ENCODE data around the gene RTN4RL1. TPM values are rescaled to one million over a fixed set of nuclear protein-coding genes. Genes with fewer than 3 reads are reported as not detected.

RTN4RL1 gene
- total RNA-seq, 1 donor: 1.1 TPM

DNA sequence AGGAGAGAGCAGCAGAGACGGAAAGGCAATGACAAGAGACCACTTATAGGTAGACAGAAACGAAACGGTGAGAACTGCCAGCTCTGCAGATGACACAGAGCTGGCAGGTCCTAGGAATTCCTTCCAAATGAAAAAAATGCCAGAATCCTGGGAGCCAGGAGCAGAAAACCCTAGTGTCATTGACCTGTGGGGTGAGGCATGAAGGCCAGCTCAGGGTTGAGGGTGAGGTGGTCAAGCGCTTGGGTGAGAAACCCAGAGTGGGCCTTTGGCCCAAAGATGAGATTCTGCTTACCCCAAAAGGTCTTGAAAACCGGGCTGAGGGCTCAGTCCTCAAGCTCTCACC is 39.0 kb upstream of the RTN4RL1 start:
- H3K4me1 ChIP-seq (ENCODE audit: insufficient read depth, low read length): peaks cover 72% of the 10 kb centered on the region
- peak overlapping the region; percentile 97 for H3K27ac ChIP-seq (ENCODE audit: low read depth, low read length)
- peak; percentile 71 for DNase-seq (ENCODE audit: insufficient read length, low spot score, missing footprints)

GRCh38 chr17:2063261-2064146 is 38.4 kb upstream of the RTN4RL1 start:
- TF ChIP-seq, protein P1, sequence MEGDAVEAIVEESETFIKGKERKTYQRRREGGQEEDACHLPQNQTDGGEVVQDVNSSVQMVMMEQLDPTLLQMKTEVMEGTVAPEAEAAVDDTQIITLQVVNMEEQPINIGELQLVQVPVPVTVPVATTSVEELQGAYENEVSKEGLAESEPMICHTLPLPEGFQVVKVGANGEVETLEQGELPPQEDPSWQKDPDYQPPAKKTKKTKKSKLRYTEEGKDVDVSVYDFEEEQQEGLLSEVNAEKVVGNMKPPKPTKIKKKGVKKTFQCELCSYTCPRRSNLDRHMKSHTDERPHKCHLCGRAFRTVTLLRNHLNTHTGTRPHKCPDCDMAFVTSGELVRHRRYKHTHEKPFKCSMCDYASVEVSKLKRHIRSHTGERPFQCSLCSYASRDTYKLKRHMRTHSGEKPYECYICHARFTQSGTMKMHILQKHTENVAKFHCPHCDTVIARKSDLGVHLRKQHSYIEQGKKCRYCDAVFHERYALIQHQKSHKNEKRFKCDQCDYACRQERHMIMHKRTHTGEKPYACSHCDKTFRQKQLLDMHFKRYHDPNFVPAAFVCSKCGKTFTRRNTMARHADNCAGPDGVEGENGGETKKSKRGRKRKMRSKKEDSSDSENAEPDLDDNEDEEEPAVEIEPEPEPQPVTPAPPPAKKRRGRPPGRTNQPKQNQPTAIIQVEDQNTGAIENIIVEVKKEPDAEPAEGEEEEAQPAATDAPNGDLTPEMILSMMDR (IDR thresholded peaks at IDR 0.05; ENCODE audit: extremely low read depth, low read depth, low read length): no peak
- peak; percentile 88 for DNase-seq (ENCODE audit: insufficient read length, low spot score, missing footprints)
- Histone ChIP-seq H2AFZ (ENCODE audit: low read length) (no peak overlapping the region), H4K20me1 (ENCODE audit: insufficient read depth, low read length) (no peaks in the 10 kb centered on the region), H3K79me2 (ENCODE audit: insufficient read depth, low read length) (peaks cover 8% of the 10 kb centered on the region), H3K4me1 (ENCODE audit: insufficient read depth, low read length) (peaks cover 65% of the 10 kb centered on the region), H3K4me2 (ENCODE audit: insufficient read depth, low read length) (no peak overlapping the region), H3K4me3 (ENCODE audit: insufficient read depth, low read length) (no peak overlapping the region), H3K36me3 (ENCODE audit: insufficient read depth, low read length) (peaks cover 51% of the 10 kb centered on the region), H3K27ac (ENCODE audit: low read depth, low read length) (peak overlapping the region; percentile 97), H3K27me3 (ENCODE audit: insufficient read depth, low read length) (no peaks in the 10 kb centered on the region), H3K9me3 (ENCODE audit: low read depth, low read length) (no peaks in the 10 kb centered on the region)

More for the DNA sequence above, 39.0 kb upstream of the RTN4RL1 start:
- Histone ChIP-seq H3K4me2 (ENCODE audit: insufficient read depth, low read length) (no peak overlapping the region), H3K36me3 (ENCODE audit: insufficient read depth, low read length) (peaks cover 51% of the 10 kb centered on the region), H2AFZ (ENCODE audit: low read length) (no peak overlapping the region), H4K20me1 (ENCODE audit: insufficient read depth, low read length) (no peaks in the 10 kb centered on the region), H3K79me2 (ENCODE audit: insufficient read depth, low read length) (peaks cover 7% of the 10 kb centered on the region), H3K4me3 (ENCODE audit: insufficient read depth, low read length) (no peak overlapping the region), H3K27me3 (ENCODE audit: insufficient read depth, low read length) (no peaks in the 10 kb centered on the region), H3K9me3 (ENCODE audit: low read depth, low read length) (no peaks in the 10 kb centered on the region)
- TF ChIP-seq, protein P1 (IDR thresholded peaks at IDR 0.05; ENCODE audit: extremely low read depth, low read depth, low read length): no peak

DNA sequence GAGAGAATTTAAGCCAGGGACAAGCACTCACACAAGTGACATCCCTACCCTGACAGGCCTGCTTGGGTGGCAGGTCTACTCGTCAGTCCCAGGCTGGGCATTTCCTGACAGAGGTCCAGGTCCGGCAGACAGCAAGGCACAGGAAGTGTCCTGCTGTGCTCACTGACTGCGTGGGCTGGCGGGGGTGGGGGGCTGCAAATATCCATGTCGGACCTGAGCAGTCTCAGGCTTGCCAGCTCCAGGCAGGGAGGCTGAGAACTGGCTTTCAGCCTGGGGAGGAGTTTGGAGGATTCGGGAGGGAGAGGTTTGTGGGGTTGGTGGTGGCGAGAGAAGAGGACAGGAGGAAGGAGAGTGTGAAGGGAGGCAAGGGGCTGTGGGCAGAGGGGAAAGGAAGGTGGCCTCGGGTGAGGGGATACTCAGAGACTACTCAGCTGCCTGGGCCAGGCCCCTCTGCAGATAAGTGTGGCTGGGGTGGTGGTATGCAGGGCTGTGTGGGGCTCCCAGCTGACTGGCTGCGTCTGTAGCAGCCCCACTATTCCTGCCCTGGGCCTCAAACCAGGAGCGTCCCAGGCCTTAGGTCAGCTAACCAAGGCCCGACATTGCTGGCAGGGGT is 37.5 kb upstream of the RTN4RL1 start:
- no peak overlapping the region for H2AFZ ChIP-seq (ENCODE audit: low read length)
- no peaks in the 10 kb centered on the region for H3K27me3 ChIP-seq (ENCODE audit: insufficient read depth, low read length)
- peak overlapping the region; percentile 2 for H3K4me2 ChIP-seq (ENCODE audit: insufficient read depth, low read length)
- H4K20me1 ChIP-seq (ENCODE audit: insufficient read depth, low read length): no peaks in the 10 kb centered on the region
- peak overlapping the region; percentile 97 for H3K27ac ChIP-seq (ENCODE audit: low read depth, low read length)
- H3K9me3 ChIP-seq (ENCODE audit: low read depth, low read length): no peaks in the 10 kb centered on the region
- peaks cover 17% of the 10 kb centered on the region for H3K79me2 ChIP-seq (ENCODE audit: insufficient read depth, low read length)
- peak; percentile 91 for DNase-seq (ENCODE audit: insufficient read length, low spot score, missing footprints)
- H3K4me3 ChIP-seq (ENCODE audit: insufficient read depth, low read length): no peak overlapping the region
- TF ChIP-seq, protein P1 (IDR thresholded peaks at IDR 0.05; ENCODE audit: extremely low read depth, low read depth, low read length): no peak
- H3K36me3 ChIP-seq (ENCODE audit: insufficient read depth, low read length): peaks cover 55% of the 10 kb centered on the region
- peaks cover 57% of the 10 kb centered on the region for H3K4me1 ChIP-seq (ENCODE audit: insufficient read depth, low read length)

GRCh38 chr17:2061441-2061958 is 36.4 kb upstream of the RTN4RL1 start:
- H4K20me1 ChIP-seq (ENCODE audit: insufficient read depth, low read length): no peaks in the 10 kb centered on the region
- H3K27ac ChIP-seq (ENCODE audit: low read depth, low read length): peak overlapping the region; percentile 97
- H2AFZ ChIP-seq (ENCODE audit: low read length): no peak overlapping the region
- peak; percentile 78 for DNase-seq (ENCODE audit: insufficient read length, low spot score, missing footprints)
- H3K79me2 ChIP-seq (ENCODE audit: insufficient read depth, low read length): peaks cover 20% of the 10 kb centered on the region
- H3K9me3 ChIP-seq (ENCODE audit: low read depth, low read length): no peaks in the 10 kb centered on the region
- H3K4me1 ChIP-seq (ENCODE audit: insufficient read depth, low read length): peaks cover 45% of the 10 kb centered on the region
- no peak overlapping the region for H3K4me2 ChIP-seq (ENCODE audit: insufficient read depth, low read length)
- TF ChIP-seq, protein P1 (IDR thresholded peaks at IDR 0.05; ENCODE audit: extremely low read depth, low read depth, low read length): no peak
- H3K4me3 ChIP-seq (ENCODE audit: insufficient read depth, low read length): no peak overlapping the region
- peaks cover 58% of the 10 kb centered on the region for H3K36me3 ChIP-seq (ENCODE audit: insufficient read depth, low read length)
- no peaks in the 10 kb centered on the region for H3K27me3 ChIP-seq (ENCODE audit: insufficient read depth, low read length)
